H9 (cell line): ENCODE data around the gene NEAT1. TPM values are rescaled to one million over a fixed set of nuclear protein-coding genes. Genes with fewer than 3 reads are reported as not detected.

Source experiments
- DNase-seq: peaks from one replicate; pipeline ENCODE4 v3.0.0-alpha.2; 2017
- H2AFZ ChIP-seq: one replicate; pipeline ENCODE4 v1.6.1; 2013; ENCODE audit warnings: mild to moderate bottlenecking, low read length, control low read depth, moderate library complexity
- H2AK5ac ChIP-seq: 2 replicates; pipeline ENCODE4 v1.6.1; 2013; ENCODE audit warnings: low read length, control low read depth, mixed read lengths; ENCODE audit not compliant: insufficient read length
- H2BK120ac ChIP-seq: one replicate; pipeline ENCODE4 v1.6.1; 2013; ENCODE audit warnings: low read depth, mild to moderate bottlenecking, low read length, control low read depth, inconsistent platforms; ENCODE audit not compliant: poor library complexity, severe bottlenecking
- H2BK12ac ChIP-seq: 2 replicates; pipeline ENCODE4 v1.6.1; 2013; ENCODE audit warnings: low read length, control low read depth, mixed read lengths, low read depth; ENCODE audit not compliant: insufficient read length
- H2BK15ac ChIP-seq: 2 replicates; pipeline ENCODE4 v1.6.1; 2013; ENCODE audit warnings: low read depth, low read length, control low read depth
- H2BK20ac ChIP-seq: one replicate; pipeline ENCODE4 v1.6.1; 2013; ENCODE audit warnings: low read depth, mild to moderate bottlenecking, low read length, control low read depth, inconsistent platforms; ENCODE audit not compliant: poor library complexity, severe bottlenecking
- H2BK5ac ChIP-seq: 2 replicates; pipeline ENCODE4 v1.6.1; 2013; ENCODE audit warnings: low read length, control low read depth, mixed read lengths; ENCODE audit not compliant: insufficient read length
- H3K14ac ChIP-seq: 2 replicates; pipeline ENCODE4 v1.6.1; 2013; ENCODE audit warnings: low read length, control low read depth; ENCODE audit not compliant: insufficient read depth
- H3K18ac ChIP-seq: 2 replicates; pipeline ENCODE4 v1.6.1; 2013; ENCODE audit warnings: low read depth, mild to moderate bottlenecking, mixed read lengths, low read length, control low read depth; ENCODE audit not compliant: insufficient read length
- H3K23ac ChIP-seq: 2 replicates; pipeline ENCODE4 v1.6.1; 2013; ENCODE audit warnings: low read length, control low read depth, mixed read lengths, low read depth; ENCODE audit not compliant: insufficient read length
- H3K23me2 ChIP-seq: 2 replicates; pipeline ENCODE4 v1.6.1; 2013; ENCODE audit warnings: low read depth, mild to moderate bottlenecking, mixed read lengths, low read length, control low read depth; ENCODE audit not compliant: insufficient read length, poor library complexity, severe bottlenecking
- H3K27ac ChIP-seq: 2 replicates; pipeline ENCODE4 v1.5.1; 2013; ENCODE audit warnings: low read length, control low read depth, mixed read lengths, low read depth; ENCODE audit not compliant: insufficient read length
- H3K27me3 ChIP-seq: 2 replicates; pipeline ENCODE4 v1.6.1; 2013; ENCODE audit warnings: low read length, control low read depth, inconsistent platforms; ENCODE audit not compliant: insufficient read depth
- H3K4ac ChIP-seq: 2 replicates; pipeline ENCODE4 v1.6.1; 2013; ENCODE audit warnings: low read depth, mild to moderate bottlenecking, control low read depth, inconsistent platforms, low read length, moderate library complexity
- H3K4me1 ChIP-seq: 2 replicates; pipeline ENCODE4 v1.6.1; 2013; ENCODE audit warnings: low read length, control low read depth, inconsistent platforms; ENCODE audit not compliant: insufficient read depth
- H3K4me2 ChIP-seq: 2 replicates; pipeline ENCODE4 v1.6.1; 2013; ENCODE audit warnings: low read length, control low read depth, mixed read lengths; ENCODE audit not compliant: insufficient read length, insufficient read depth
- H3K56ac ChIP-seq: 2 replicates; pipeline ENCODE4 v1.6.1; 2013; ENCODE audit warnings: low read depth, mild to moderate bottlenecking, mixed read lengths, low read length, control low read depth; ENCODE audit not compliant: insufficient read length
- H3K79me1 ChIP-seq: 2 replicates; pipeline ENCODE4 v1.6.1; 2013; ENCODE audit warnings: low read depth, mild to moderate bottlenecking, moderate library complexity, low read length, control low read depth, inconsistent platforms; ENCODE audit not compliant: insufficient read depth, poor library complexity, severe bottlenecking
- H3K79me2 ChIP-seq: 2 replicates; pipeline ENCODE4 v1.6.1; 2013; ENCODE audit warnings: low read length, control low read depth, inconsistent platforms; ENCODE audit not compliant: insufficient read depth
- H3K9ac ChIP-seq: 2 replicates; pipeline ENCODE4 v1.6.1; 2013; ENCODE audit warnings: low read length, control low read depth, mixed read lengths; ENCODE audit not compliant: insufficient read length; ENCODE audit errors: extremely low read depth
- H3K9me3 ChIP-seq: one replicate; pipeline ENCODE4 v1.6.1; 2013; ENCODE audit warnings: low read depth, low read length, inconsistent platforms; ENCODE audit not compliant: control insufficient read depth
- H3T11ph ChIP-seq: one replicate; pipeline ENCODE4 v1.6.1; 2013; ENCODE audit warnings: mild to moderate bottlenecking, low read length, control low read depth, inconsistent platforms
- H4K20me1 ChIP-seq: one replicate; pipeline ENCODE4 v1.6.1; 2013; ENCODE audit not compliant: control insufficient read depth, insufficient read length, insufficient read depth
- H4K5ac ChIP-seq: 2 replicates; pipeline ENCODE4 v1.6.1; 2013; ENCODE audit warnings: low read depth, mild to moderate bottlenecking, mixed read lengths, low read length, control low read depth; ENCODE audit not compliant: insufficient read length
- H4K8ac ChIP-seq: replicated peaks from 2 replicates; pipeline ENCODE4 v1.6.1; 2013; ENCODE audit warnings: low read length, control low read depth, mixed read lengths, low read depth; ENCODE audit not compliant: insufficient read length
- H4K91ac ChIP-seq: 2 replicates; pipeline ENCODE4 v1.6.1; 2013; ENCODE audit warnings: low read depth, mild to moderate bottlenecking, moderate library complexity, mixed read lengths, low read length, control low read depth; ENCODE audit not compliant: insufficient read length
- H3K27ac Mint-ChIP-seq, 3 experiments: 2 replicates in 2 of 3; 3 replicates in 1 of 3; pipeline ENCODE4 v1.8.0; 2020 to 2021; ENCODE audit warnings: mixed read lengths in 3 of 3, mild to moderate bottlenecking in 1 of 3, moderate library complexity in 1 of 3
- H3K27me3 Mint-ChIP-seq: 2 replicates; pipeline ENCODE4 v1.8.0; 2021; ENCODE audit warnings: low read depth, mild to moderate bottlenecking, moderate library complexity, mixed read lengths
- H3K36me3 Mint-ChIP-seq, 3 experiments: 2 replicates in 2 of 3; 3 replicates in 1 of 3; pipeline ENCODE4 v1.8.0; 2020 to 2021; ENCODE audit warnings: low read depth in 3 of 3, mixed read lengths in 3 of 3; ENCODE audit not compliant: insufficient read depth in 1 of 3
- H3K4me1 Mint-ChIP-seq, 2 experiments: 2 replicates each; pipeline ENCODE4 v1.8.0; 2020; ENCODE audit warnings: mixed read lengths in 2 of 2
- H3K4me3 Mint-ChIP-seq, 2 experiments: 2 replicates in 1 of 2; 3 replicates in 1 of 2; pipeline ENCODE4 v1.8.0; 2020 to 2021; ENCODE audit warnings: mild to moderate bottlenecking in 2 of 2, mixed read lengths in 2 of 2, moderate library complexity in 1 of 2
- H3K9me3 Mint-ChIP-seq, 2 experiments: 2 replicates in 1 of 2; 3 replicates in 1 of 2; pipeline ENCODE4 v1.8.0; 2020; ENCODE audit warnings: mild to moderate bottlenecking in 2 of 2, mixed read lengths in 2 of 2, moderate library complexity in 1 of 2
- CTCF ChIP-seq: fragments of 200-600 bp; sonication (generic); conservative IDR thresholded peaks from 3 replicates; pipeline ENCODE4 v1.8.0; 2021; ENCODE audit warnings: antibody characterized with exemption, mild to moderate bottlenecking
- WGBS: extraction: QIAGEN DNeasy Blood & Tissue Kit; methylation state at CpG from one replicate; pipeline ENCODE4 v1.1.7; 2013; ENCODE audit warnings: missing lambda C conversion rate, low lambda C conversion rate, mixed read lengths; ENCODE audit not compliant: insufficient read length; ENCODE audit errors: extremely low coverage; 5-methylcytosine and 5-hydroxymethylcytosine counted together
- total RNA-seq: library from RNA; stranded (reverse); gene quantifications from 2 replicates; pipeline ENCODE4 v1.2.1, GENCODE V29; 2021

NEAT1 gene
- total RNA-seq, 1 experiment from 2014 or later = 12.7 TPM

GRCh38 chr11:65429724-65430405 lies 7.3 kb downstream of the NEAT1 start:
- Mint-ChIP-seq H3K27ac (no peak overlapping the region), H3K9me3 (no peaks in the 10 kb centered on the region), H3K4me1 (peaks cover 46 to 48% of the 10 kb centered on the region in 2 experiments), H3K27me3 (no peaks in the 10 kb centered on the region), H3K36me3 (no peaks in the 10 kb centered on the region), H3K4me3 (no peak overlapping the region)
- Histone ChIP-seq H3K79me2 (no peaks in the 10 kb centered on the region; the same call in 1 of the 2 replicates), H2BK5ac (no peak overlapping the region), H3K56ac (no peak overlapping the region), H3K9me3 (no peaks in the 10 kb centered on the region), H3K27ac (no peak overlapping the region), H4K8ac (no peak overlapping the region), H3K18ac (no peak overlapping the region), H4K91ac (no peak overlapping the region), H3K4me1 (peaks cover 14% of the 10 kb centered on the region), H3K4ac (no peak overlapping the region), H3K9ac (no peak overlapping the region), H3K23me2 (no peaks in the 10 kb centered on the region), H2BK120ac (no peak overlapping the region), H3T11ph (no peak overlapping the region), H2BK15ac (no peak overlapping the region), H2BK12ac (no peak overlapping the region), H4K20me1 (no peaks in the 10 kb centered on the region), H2AK5ac (no peak overlapping the region), H3K79me1 (no peaks in the 10 kb centered on the region), H2AFZ (no peak overlapping the region), H3K23ac (no peak overlapping the region), H3K14ac (no peak overlapping the region; the same call in 1 of the 2 replicates), H2BK20ac (no peak overlapping the region), H4K5ac (no peak overlapping the region), H3K27me3 (no peaks in the 10 kb centered on the region), H3K4me2 (peak overlapping the region; percentile 20)
- no peak for DNase-seq
- TF ChIP-seq CTCF = no peak
- no CpG with 5 or more reads among the region's 9 CpGs for WGBS
